ENCODE results near the gene POLE. TPM values are rescaled to one million over a fixed set of nuclear protein-coding genes. Genes with fewer than 3 reads are reported as not detected.

POLE gene
- total and polyA plus RNA-seq, 2 experiments from 2014 or later, result 6.0 to 16.2 TPM

GRCh38 chr12:132735496-132735895 lies 48.4 kb upstream of the POLE start:
- H3K9ac ChIP-seq, result no peak overlapping the region
- H4K20me1 ChIP-seq (ENCODE audit: insufficient read depth), result no peaks in the 10 kb centered on the region
- peaks cover 69% of the 10 kb centered on the region for H3K79me2 ChIP-seq (ENCODE audit: insufficient read depth)
- no peaks in the 10 kb centered on the region for H3K9me3 ChIP-seq (ENCODE audit: low read depth)
- no peak overlapping the region for H2AFZ ChIP-seq
- no peak for TF ChIP-seq EZH2 (IDR thresholded peaks at IDR 0.05; ENCODE audit: insufficient read depth, poor library complexity, severe bottlenecking)
- no peak for TF ChIP-seq EZH2phosphoT487 (IDR thresholded peaks at IDR 0.05; ENCODE audit: insufficient read depth, low read depth)
- H3K27me3 ChIP-seq (replicated peaks; ENCODE audit: insufficient read depth), result no peaks in the 10 kb centered on the region
- H3K4me3 ChIP-seq, result no peak overlapping the region
- H3K4me1 ChIP-seq (ENCODE audit: insufficient read depth), result no peaks in the 10 kb centered on the region
- H3K4me2 ChIP-seq (ENCODE audit: unreplicated experiment), result no peak overlapping the region
- WGBS, 2 experiments (ENCODE audit: low coverage in 1 of 2, low lambda C conversion rate in 2 of 2, missing lambda C conversion rate in 2 of 2), result 87 to 94% methylated on average over 19 to 20 of the region's 20 CpGs
- no peak overlapping the region for H3K27ac ChIP-seq
- peaks cover 61% of the 10 kb centered on the region for H3K36me3 ChIP-seq (ENCODE audit: low read depth)
- DNase-seq, result no peak
- peaks cover 27% of the 10 kb centered on the region for H3F3A ChIP-seq (ENCODE audit: insufficient read depth)
- in situ Hi-C loops (cut with MboI), result no loop called here
- no peaks in the 10 kb centered on the region for H3K9me2 ChIP-seq (ENCODE audit: insufficient read depth)

- no peaks in the 10 kb centered on the region for H4K20me1 ChIP-seq (ENCODE audit: insufficient read depth)
- WGBS, 2 experiments (ENCODE audit: low coverage in 1 of 2, low lambda C conversion rate in 2 of 2, missing lambda C conversion rate in 2 of 2), result 71 to 75% methylated on average over 10 of the region's 10 CpGs
- no peak overlapping the region for H3K9ac ChIP-seq
- H3F3A ChIP-seq (ENCODE audit: insufficient read depth), result peaks cover 36% of the 10 kb centered on the region
- in situ Hi-C loops (cut with MboI), result no loop called here
- no peak overlapping the region for H3K4me3 ChIP-seq
- H3K27ac ChIP-seq, result no peak overlapping the region
- peaks cover 56% of the 10 kb centered on the region for H3K79me2 ChIP-seq (ENCODE audit: insufficient read depth)
- peaks cover 48% of the 10 kb centered on the region for H3K36me3 ChIP-seq (ENCODE audit: low read depth)
- H3K9me2 ChIP-seq (ENCODE audit: insufficient read depth), result no peaks in the 10 kb centered on the region
- no peak overlapping the region for H2AFZ ChIP-seq
- no peaks in the 10 kb centered on the region for H3K4me1 ChIP-seq (ENCODE audit: insufficient read depth)
- H3K27me3 ChIP-seq (replicated peaks; ENCODE audit: insufficient read depth), result no peaks in the 10 kb centered on the region
- H3K4me2 ChIP-seq (ENCODE audit: unreplicated experiment), result no peak overlapping the region
- DNase-seq, result no peak
- TF ChIP-seq EZH2phosphoT487 (IDR thresholded peaks at IDR 0.05; ENCODE audit: insufficient read depth, low read depth) (no peak), EZH2 (IDR thresholded peaks at IDR 0.05; ENCODE audit: insufficient read depth, poor library complexity, severe bottlenecking) (no peak)
- H3K9me3 ChIP-seq (ENCODE audit: low read depth), result no peaks in the 10 kb centered on the region
These were observed 47.1 kb upstream of the POLE start for GRCh38 chr12:132734206-132734605.

DNA sequence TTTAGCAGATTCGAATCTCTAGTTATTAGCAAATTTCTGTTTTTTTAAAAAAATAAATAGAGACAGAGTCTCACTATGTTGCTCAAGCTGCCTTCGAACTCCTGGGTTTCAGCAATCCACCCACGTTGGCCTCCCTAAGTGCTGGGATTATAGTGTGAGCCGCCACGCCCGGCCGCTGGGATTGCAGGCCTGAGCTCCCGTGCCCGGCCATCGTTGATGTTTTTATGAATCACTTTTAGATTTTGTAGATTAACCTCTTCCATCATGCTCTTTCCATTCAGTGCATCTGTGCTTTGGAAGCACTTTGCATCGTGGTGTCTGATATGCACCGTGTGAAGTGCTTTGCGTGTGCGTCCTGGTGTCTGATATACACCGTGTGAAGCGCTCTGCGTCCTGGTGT lies 44.4 kb upstream of the POLE start:
- Histone ChIP-seq H3K4me2 (ENCODE audit: unreplicated experiment) (no peak overlapping the region), H3K9me3 (ENCODE audit: low read depth) (no peaks in the 10 kb centered on the region), H3K27me3 (replicated peaks; ENCODE audit: insufficient read depth) (no peaks in the 10 kb centered on the region), H3K9ac (no peak overlapping the region), H3F3A (ENCODE audit: insufficient read depth) (peaks cover 40% of the 10 kb centered on the region), H3K27ac (no peak overlapping the region), H3K4me3 (no peak overlapping the region), H3K4me1 (ENCODE audit: insufficient read depth) (no peaks in the 10 kb centered on the region), H2AFZ (no peak overlapping the region), H3K36me3 (ENCODE audit: low read depth) (peaks cover 55% of the 10 kb centered on the region), H4K20me1 (ENCODE audit: insufficient read depth) (no peaks in the 10 kb centered on the region), H3K9me2 (ENCODE audit: insufficient read depth) (no peaks in the 10 kb centered on the region), H3K79me2 (ENCODE audit: insufficient read depth) (peaks cover 49% of the 10 kb centered on the region)
- 90 to 91% methylated on average over 17 of the region's 17 CpGs for WGBS, 2 experiments (ENCODE audit: low coverage in 1 of 2, low lambda C conversion rate in 2 of 2, missing lambda C conversion rate in 2 of 2)
- in situ Hi-C loops (cut with MboI), result no loop called here
- no peak for TF ChIP-seq EZH2phosphoT487 (IDR thresholded peaks at IDR 0.05; ENCODE audit: insufficient read depth, low read depth)
- TF ChIP-seq EZH2 (IDR thresholded peaks at IDR 0.05; ENCODE audit: insufficient read depth, poor library complexity, severe bottlenecking), result no peak
- no peak for DNase-seq

DNA sequence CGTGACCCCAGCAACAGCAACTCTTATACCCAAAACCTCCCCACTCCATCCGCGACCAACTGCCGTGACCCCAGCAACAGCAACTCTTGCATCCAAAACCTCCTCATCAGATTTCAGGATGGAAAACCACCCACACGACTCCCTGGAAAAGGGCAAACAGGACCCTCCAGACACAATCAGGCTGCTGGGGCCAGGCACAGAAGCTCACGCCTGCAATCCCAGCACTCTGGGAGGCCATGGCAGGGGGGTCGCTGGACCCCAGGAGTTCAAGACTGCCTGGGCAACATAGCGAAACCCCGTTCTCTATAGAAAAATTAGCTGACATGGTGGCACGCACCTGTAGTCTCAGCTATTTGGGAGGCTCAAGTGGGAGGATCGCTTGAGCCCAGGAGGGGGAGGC lies 43.2 kb upstream of the POLE start:
- 89 to 95% methylated on average over 7 to 9 of the region's 11 CpGs for WGBS, 2 experiments (ENCODE audit: low coverage in 1 of 2, low lambda C conversion rate in 2 of 2, missing lambda C conversion rate in 2 of 2)
- Histone ChIP-seq H4K20me1 (ENCODE audit: insufficient read depth) (no peaks in the 10 kb centered on the region), H3K9me2 (ENCODE audit: insufficient read depth) (no peaks in the 10 kb centered on the region), H3K27me3 (replicated peaks; ENCODE audit: insufficient read depth) (no peaks in the 10 kb centered on the region), H3K9me3 (ENCODE audit: low read depth) (no peaks in the 10 kb centered on the region), H3K4me1 (ENCODE audit: insufficient read depth) (no peaks in the 10 kb centered on the region), H3K36me3 (ENCODE audit: low read depth) (peaks cover 59% of the 10 kb centered on the region), H3K79me2 (ENCODE audit: insufficient read depth) (peaks cover 50% of the 10 kb centered on the region), H3K27ac (no peak overlapping the region), H3K4me3 (no peak overlapping the region), H2AFZ (no peak overlapping the region), H3F3A (ENCODE audit: insufficient read depth) (peaks cover 49% of the 10 kb centered on the region), H3K9ac (no peak overlapping the region), H3K4me2 (ENCODE audit: unreplicated experiment) (no peak overlapping the region)
- DNase-seq, result no peak
- in situ Hi-C loops (cut with MboI), result no loop called here
- no peak for TF ChIP-seq EZH2phosphoT487 (IDR thresholded peaks at IDR 0.05; ENCODE audit: insufficient read depth, low read depth)
- no peak for TF ChIP-seq EZH2 (IDR thresholded peaks at IDR 0.05; ENCODE audit: insufficient read depth, poor library complexity, severe bottlenecking)
